ENCODE results near the gene VIPR2.

Gene VIPR2

GRCh38 chr7:159119026-159119741, 25.5 kb downstream of the VIPR2 start:
- DNase-seq (ENCODE audit: low spot score): no peak

GRCh38 chr7:159118623-159119022, 26.0 kb downstream of the VIPR2 start:
- no peak for DNase-seq (ENCODE audit: low spot score)

GRCh38 chr7:159118197-159118595, 26.5 kb downstream of the VIPR2 start:
- DNase-seq (ENCODE audit: low spot score): no peak

GRCh38 chr7:159117366-159118196, 27.1 kb downstream of the VIPR2 start:
- DNase-seq (ENCODE audit: low spot score): no peak

GRCh38 chr7:159116581-159117339, 27.9 kb downstream of the VIPR2 start:
- DNase-seq (ENCODE audit: low spot score): no peak

- DNase-seq (ENCODE audit: low spot score): no peak
These were observed 28.8 kb downstream of the VIPR2 start for GRCh38 chr7:159115601-159116501.

- no peak for DNase-seq (ENCODE audit: low spot score)
These were observed 29.7 kb downstream of the VIPR2 start for GRCh38 chr7:159114981-159115380.

- DNase-seq (ENCODE audit: low spot score): no peak
These were observed 30.6 kb downstream of the VIPR2 start for GRCh38 chr7:159114096-159114495.

GRCh38 chr7:159113056-159113455, 31.6 kb downstream of the VIPR2 start:
- no peak for DNase-seq (ENCODE audit: low spot score)

- DNase-seq (ENCODE audit: low spot score): no peak
These were observed 32.3 kb downstream of the VIPR2 start for GRCh38 chr7:159112136-159113011.

- DNase-seq (ENCODE audit: low spot score): no peak
These were observed 35.0 kb downstream of the VIPR2 start for GRCh38 chr7:159109653-159110035.

- no peak for DNase-seq (ENCODE audit: low spot score)
These were observed 35.6 kb downstream of the VIPR2 start for GRCh38 chr7:159108941-159109652.

- DNase-seq (ENCODE audit: low spot score): no peak
These were observed 36.2 kb downstream of the VIPR2 start for GRCh38 chr7:159108491-159108890.

GRCh38 chr7:159107161-159107892, 37.3 kb downstream of the VIPR2 start:
- no peak for DNase-seq (ENCODE audit: low spot score)

GRCh38 chr7:159105832-159106811, 38.5 kb downstream of the VIPR2 start:
- no peak for DNase-seq (ENCODE audit: low spot score)

- no peak for DNase-seq (ENCODE audit: low spot score)
These were observed 39.4 kb downstream of the VIPR2 start for GRCh38 chr7:159105066-159105780.

- DNase-seq (ENCODE audit: low spot score): no peak
These were observed 40.3 kb downstream of the VIPR2 start for GRCh38 chr7:159104188-159104920.

All from cerebellar cortex (tissue), 1 donor.